GM19324 (cell line): ENCODE data around the gene DCHS2.
"Not testable (repeated sequence)": the region's sequence is repeated elsewhere in the genome, so short reads cannot be mapped to it uniquely, and the experiment has no call there.

ENCODE experiments used
- ATAC-seq: cut with Tn5 transposase; IDR thresholded peaks from one replicate; pipeline ENCODE4 v1.9.1; 2021; ENCODE audit warnings: mild to moderate bottlenecking, moderate library complexity; ENCODE audit not compliant: unreplicated experiment, low FRiP score

The DCHS2 gene

GRCh38 chr4:154231806-154232478 is 259.7 kb downstream of the DCHS2 start:
- ATAC-seq = no peak

- ATAC-seq = no peak
Measured at GRCh38 chr4:154230723-154231122, 260.9 kb downstream of the DCHS2 start.

- no peak for ATAC-seq
Measured at GRCh38 chr4:154230091-154230490, 261.5 kb downstream of the DCHS2 start.

- ATAC-seq = no peak
Measured at GRCh38 chr4:154222875-154223274, 268.7 kb downstream of the DCHS2 start.

- ATAC-seq = no peak
Measured at GRCh38 chr4:154218051-154218450, 273.5 kb downstream of the DCHS2 start.

GRCh38 chr4:154217384-154217783 is 274.2 kb downstream of the DCHS2 start:
- not testable (repeated sequence) for ATAC-seq

- ATAC-seq = no peak
Measured at GRCh38 chr4:154211506-154211905, 280.1 kb downstream of the DCHS2 start.

- ATAC-seq = no peak
Measured at GRCh38 chr4:154208424-154208823, 283.2 kb downstream of the DCHS2 start.

GRCh38 chr4:154205471-154205870 is 286.1 kb downstream of the DCHS2 start:
- no peak for ATAC-seq

- ATAC-seq = no peak
Measured at GRCh38 chr4:154194649-154195048, 296.9 kb downstream of the DCHS2 start.

GRCh38 chr4:154192585-154192984 is 299.0 kb downstream of the DCHS2 start:
- ATAC-seq = no peak

- ATAC-seq = no peak
Measured at GRCh38 chr4:154189346-154189745, 302.3 kb downstream of the DCHS2 start.

- no peak for ATAC-seq
Measured at GRCh38 chr4:154186888-154187287, 304.7 kb downstream of the DCHS2 start.

- no peak for ATAC-seq
Measured at GRCh38 chr4:154186035-154186434, 305.6 kb downstream of the DCHS2 start.

- no peak for ATAC-seq
Measured at GRCh38 chr4:154184238-154184637, 307.4 kb downstream of the DCHS2 start.

- ATAC-seq = no peak
Measured at GRCh38 chr4:154183264-154183663, 308.3 kb downstream of the DCHS2 start.
